RPMI8226 (cell line): ENCODE measurements around the gene ACBD6.

Experiments used
- DNase-seq: peaks from one replicate; pipeline ENCODE4 v3.0.0-alpha.2; 2015

ACBD6 gene

DNA sequence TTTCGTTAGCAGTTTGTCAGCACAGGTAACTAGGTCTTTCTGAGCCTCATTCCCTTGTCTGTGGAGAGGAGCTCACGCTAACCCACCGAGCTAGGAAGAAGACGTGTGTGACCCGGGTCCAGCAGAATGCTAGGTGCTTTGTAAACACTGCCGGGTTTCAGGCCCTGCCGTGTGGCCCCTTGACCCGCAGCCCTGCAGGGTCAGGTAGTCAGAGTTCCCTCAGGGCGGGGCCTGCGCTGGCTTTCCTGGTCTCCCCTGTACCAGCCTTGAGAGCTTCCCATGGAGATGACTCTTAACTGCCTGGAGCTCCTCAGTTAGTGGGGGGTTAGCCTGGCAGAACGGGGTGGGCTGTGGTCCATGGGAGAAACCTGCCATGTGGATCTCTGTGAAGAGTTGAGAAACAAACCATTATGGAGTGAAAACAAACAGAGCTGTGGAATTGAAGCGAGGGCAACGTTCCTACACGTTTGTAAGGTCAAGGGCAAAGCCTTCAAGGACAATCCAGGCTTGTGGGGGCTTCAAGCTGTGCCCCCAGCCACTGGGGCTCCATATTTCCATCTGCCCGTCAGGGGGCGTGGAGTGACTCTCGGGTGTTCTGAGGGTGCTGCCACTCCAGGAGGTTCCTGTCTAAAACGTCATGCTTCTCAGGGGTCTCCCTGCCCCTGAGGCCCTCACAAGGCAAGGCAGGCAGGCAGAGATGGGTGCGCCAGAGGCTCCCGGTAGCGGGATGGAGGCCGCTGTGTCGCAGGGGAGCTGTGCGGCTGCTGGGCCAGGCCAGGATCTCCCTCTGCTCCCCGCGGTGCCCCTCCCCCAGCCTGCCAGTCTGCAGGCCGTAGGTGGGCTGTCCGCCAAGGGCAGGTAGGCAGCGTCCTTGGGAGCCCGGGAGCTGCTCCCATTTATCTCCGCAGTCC, 248.5 kb downstream of the ACBD6 start:
- DNase-seq = no peak

GRCh38 chr1:180252638-180253536, 249.5 kb downstream of the ACBD6 start:
- peak; percentile 86 for DNase-seq

- no peak for DNase-seq
These were observed 250.7 kb downstream of the ACBD6 start for GRCh38 chr1:180251526-180252305.

- DNase-seq = no peak
These were observed 251.4 kb downstream of the ACBD6 start for GRCh38 chr1:180250883-180251509.

GRCh38 chr1:180250499-180250770, 251.9 kb downstream of the ACBD6 start:
- no peak for DNase-seq

- no peak for DNase-seq
These were observed 252.5 kb downstream of the ACBD6 start for GRCh38 chr1:180249725-180250498.

DNA sequence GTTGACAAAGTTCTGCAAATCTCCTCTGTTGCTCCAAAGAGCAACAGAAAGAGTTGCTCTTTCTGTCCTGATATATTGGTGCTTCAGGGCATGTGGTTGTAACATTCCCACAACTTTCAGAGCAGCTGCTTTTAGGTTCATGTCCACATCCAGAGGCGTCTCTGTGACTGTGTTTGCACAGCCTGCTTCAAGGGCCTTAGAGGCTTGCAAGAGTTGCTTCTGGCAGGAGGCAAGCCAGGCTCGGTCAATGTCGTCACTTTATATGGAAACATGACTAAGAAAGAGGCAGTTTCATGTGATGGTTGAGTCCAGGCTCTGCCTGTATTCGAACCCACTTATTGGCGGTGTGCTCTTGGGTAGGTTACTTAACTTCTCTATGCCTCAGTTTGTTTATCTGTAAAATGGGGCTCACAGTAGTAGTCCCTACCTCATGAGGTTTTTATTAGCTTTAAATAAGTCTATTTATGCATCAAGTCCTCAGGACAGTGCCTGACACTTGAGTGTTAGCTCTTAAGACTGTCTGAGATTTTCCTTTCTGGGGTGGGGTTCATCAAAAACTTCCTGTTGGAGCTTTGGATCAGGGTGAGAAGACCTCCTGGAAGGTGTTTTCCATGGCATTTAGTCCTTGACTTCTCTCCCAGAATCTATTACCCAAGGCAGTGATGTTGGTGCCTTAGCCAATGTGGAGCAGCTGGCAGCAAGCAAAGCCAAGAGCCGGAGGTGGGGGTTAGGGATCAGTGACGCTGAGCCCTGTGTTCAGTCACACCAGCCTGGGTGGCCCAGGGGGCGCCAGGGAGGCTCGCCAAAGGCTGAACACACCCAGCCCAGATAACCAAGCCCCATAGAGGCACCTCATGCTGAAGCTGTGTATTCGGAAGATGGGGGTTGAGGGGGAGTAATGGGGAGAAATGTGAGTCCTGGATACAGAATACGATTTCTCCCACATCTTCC, 253.4 kb downstream of the ACBD6 start:
- DNase-seq = peak; percentile 40

GRCh38 chr1:180248176-180248575, 254.2 kb downstream of the ACBD6 start:
- DNase-seq = no peak

DNA sequence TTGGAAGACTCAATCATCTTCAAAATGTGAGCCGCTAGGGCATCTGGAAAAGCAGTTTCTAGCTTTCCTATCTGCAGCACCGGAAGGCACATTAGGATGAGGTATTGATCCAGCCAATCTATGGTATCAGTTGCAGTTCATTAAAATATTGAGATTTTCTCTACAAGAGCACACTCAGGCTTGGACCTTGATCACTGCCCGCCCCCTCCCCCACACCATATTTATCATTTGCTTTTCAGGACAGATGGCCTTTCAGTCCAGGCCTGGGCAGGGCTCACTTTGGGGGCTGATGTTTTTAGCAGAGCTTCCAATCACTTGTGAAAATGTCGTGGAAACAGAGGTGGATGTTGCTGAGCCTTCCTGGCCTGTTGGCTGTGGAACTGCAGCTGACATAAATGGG, 254.8 kb downstream of the ACBD6 start:
- no peak for DNase-seq

DNA sequence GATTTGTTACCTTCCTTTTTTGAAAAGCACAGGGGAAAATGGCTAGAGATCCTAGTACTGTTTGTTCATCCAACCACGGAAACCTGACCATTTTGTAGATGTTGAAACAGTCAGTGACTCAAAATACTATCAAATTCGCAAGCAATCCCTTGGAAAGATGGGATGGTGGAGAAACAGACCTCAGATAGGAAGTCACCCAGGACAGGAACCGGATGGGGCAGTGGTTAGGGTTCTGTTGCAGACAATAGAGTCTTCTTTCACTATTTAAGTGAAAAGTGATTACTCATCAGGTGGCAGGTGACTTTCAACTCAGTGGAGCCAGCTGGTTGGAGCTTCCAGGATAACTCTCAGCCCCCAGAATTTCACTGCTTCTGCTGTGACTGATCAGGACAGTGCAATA, 255.3 kb downstream of the ACBD6 start:
- DNase-seq = peak; percentile 35

DNA sequence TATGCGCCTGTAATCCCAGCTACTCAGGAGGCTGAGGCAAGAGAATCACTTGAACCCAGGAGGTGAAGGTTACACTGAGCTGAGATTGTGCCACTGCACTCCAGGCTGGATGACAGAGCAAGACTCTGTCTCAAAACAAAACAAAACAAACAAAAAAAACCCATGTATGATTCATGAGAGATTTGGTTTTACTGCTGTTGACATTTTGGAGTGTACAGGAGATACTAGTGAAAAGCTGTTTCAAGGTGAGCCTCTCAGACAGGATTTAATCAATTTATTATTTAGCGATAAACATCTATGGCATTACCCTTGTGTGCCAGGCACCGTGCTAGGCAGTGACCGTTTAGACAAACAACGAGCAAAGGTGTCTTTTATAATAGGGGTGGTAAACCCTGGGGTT, 255.8 kb downstream of the ACBD6 start:
- DNase-seq = no peak

DNA sequence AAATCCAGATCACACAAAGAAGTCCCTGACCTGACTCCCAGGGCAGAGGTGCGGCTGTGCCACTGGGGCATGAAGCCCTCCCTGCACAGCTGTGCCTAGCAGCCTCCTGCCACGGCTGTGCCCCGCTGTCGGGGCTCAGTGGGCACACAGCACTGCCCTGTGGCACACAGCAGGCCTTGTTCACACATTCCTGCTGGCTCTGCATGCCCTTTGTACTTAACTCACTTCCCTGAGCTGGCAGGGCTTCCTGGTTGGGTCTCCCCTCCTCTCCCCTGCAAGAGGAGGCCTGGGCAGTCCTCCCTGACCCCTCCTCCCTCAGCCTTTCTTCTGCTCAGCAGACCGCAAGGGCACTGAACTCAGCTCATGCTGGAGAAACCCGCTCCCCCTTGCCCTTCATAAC, 257.5 kb downstream of the ACBD6 start:
- DNase-seq = no peak

DNA sequence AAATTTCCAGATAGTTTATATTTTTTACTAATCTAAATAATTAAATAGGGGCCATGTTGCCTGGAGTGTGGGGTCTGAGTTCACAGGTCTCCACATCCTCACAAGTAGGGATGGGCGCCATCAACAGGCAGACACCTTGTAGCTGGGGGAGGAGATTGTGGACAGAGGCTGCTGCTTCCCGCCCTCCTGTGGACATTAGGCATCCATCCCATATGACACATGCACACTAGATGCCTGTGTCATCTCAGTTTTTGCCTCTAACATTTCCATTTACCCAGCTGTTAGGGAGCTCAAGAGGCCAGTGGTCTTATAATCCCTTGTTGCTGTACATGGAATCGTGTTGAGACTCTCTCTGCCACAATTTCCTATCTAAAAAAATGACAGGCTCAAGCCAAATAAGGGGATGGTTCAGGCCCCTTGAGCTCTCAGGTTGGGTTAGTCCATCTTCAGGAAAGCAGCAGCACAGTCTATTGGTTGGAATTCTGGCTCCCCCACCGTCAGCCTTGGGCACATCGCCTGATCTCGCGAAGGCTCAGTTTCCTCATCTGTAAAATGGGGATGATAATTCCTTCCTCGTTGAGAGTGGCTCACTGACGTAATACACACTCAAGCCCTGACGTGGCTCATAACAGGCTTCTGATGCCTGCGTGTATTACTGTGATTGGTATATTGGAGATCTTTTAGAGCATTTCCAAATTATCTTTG, 258.7 kb downstream of the ACBD6 start:
- no peak for DNase-seq

DNA sequence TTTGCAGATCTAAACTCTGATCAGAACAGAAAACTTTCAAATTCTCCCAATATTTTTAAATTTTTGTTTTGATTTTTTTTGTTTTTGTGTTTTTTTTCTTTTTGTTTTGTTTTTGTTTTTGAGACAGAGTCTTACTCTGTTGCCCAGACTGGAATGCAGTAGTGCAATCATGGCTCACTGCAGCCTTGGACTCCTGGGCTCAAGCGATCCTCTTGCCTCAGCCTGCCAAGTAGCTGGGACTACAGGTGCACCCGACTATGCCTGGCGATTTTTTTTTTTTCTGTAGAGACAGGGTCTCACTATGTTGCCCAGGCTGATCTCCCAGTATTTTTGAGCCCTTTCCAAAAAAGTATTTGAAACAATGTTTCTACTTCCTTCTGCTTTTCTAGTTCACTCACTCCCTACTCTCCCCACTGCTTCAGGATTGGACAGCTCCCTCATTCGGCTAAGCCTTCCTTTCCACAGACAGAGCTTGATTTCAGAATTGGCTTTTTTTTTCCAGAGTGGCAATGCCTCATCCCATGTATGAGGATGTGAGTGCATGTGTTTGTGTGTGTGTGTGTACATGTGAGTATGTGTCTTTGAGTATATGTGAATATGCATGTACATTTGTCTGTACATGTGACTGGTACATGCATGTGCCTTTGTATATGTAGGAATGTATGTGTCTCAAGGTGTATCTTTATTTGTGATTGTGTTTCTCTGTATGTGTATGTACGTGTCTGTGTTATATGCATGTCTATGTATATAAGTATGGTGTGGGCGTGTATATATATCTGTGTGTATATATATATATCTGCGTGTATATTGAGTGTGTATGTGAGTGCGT, 260.4 kb downstream of the ACBD6 start:
- DNase-seq = no peak

GRCh38 chr1:180239145-180240096, 263.0 kb downstream of the ACBD6 start:
- DNase-seq = no peak

GRCh38 chr1:180238675-180239074, 263.7 kb downstream of the ACBD6 start:
- DNase-seq = no peak
